CD4-positive, CD25-positive, alpha-beta regulatory T cell (primary cell): Measurements from ENCODE around the gene PRICKLE2. TPM values are rescaled to one million over a fixed set of nuclear protein-coding genes. Genes with fewer than 3 reads are reported as not detected.

Experiments used
- ATAC-seq, 2 donors: fragments of 150-1000 bp; cut with Tn5 transposase; one replicate each; pipeline ENCODE4 v1.10.0; 2021; ENCODE audit warnings: low read depth in 2 of 2, moderate number of reproducible peaks in 2 of 2, moderate library complexity in 1 of 2
- DNase-seq, 3 donors: peaks; one replicate each; pipeline versions ENCODE4 v3.0.0 to v3.0.0-alpha.2; 2012 to 2022; ENCODE audit warnings: mixed read lengths in 1 of 3
- H3K27ac ChIP-seq: one replicate; pipeline ENCODE4 v1.7.0; 2013; ENCODE audit warnings: mild to moderate bottlenecking, low read length; ENCODE audit not compliant: insufficient read depth, poor library complexity, severe bottlenecking
- H3K27me3 ChIP-seq: one replicate; pipeline ENCODE4 v1.7.0; 2013; ENCODE audit warnings: low read length; ENCODE audit not compliant: control insufficient read depth, insufficient read depth
- H3K36me3 ChIP-seq: one replicate; pipeline ENCODE4 v1.7.0; 2013; ENCODE audit warnings: mild to moderate bottlenecking, low read length, moderate library complexity; ENCODE audit not compliant: control insufficient read depth, insufficient read depth
- H3K4me1 ChIP-seq: 2 replicates; pipeline ENCODE4 v1.7.0; 2013; ENCODE audit warnings: mild to moderate bottlenecking, low read length; ENCODE audit not compliant: insufficient read depth, control insufficient read depth, poor library complexity, severe bottlenecking
- H3K4me3 ChIP-seq: one replicate; pipeline ENCODE4 v1.7.0; 2013; ENCODE audit warnings: low read depth, mild to moderate bottlenecking, low read length, moderate library complexity
- H3K9me3 ChIP-seq, 2 experiments: 1 replicate in 1 of 2; 2 replicates in 1 of 2; pipeline ENCODE4 v1.7.0; 2013; ENCODE audit warnings: low read length in 2 of 2, mild to moderate bottlenecking in 1 of 2, moderate library complexity in 1 of 2; ENCODE audit not compliant: control insufficient read depth in 2 of 2
- H3K27ac Mint-ChIP-seq, 3 donors: one replicate each; pipeline ENCODE4 v1.8.0; 2020 to 2022; ENCODE audit warnings: mild to moderate bottlenecking in 3 of 3, mixed read lengths in 3 of 3, moderate library complexity in 2 of 3
- H3K27me3 Mint-ChIP-seq: one replicate; pipeline ENCODE4 v1.8.0; 2022; ENCODE audit warnings: mild to moderate bottlenecking, mixed read lengths
- H3K36me3 Mint-ChIP-seq: one replicate; pipeline ENCODE4 v1.8.0; 2020; ENCODE audit warnings: mixed read lengths
- H3K4me1 Mint-ChIP-seq, 4 donors: one replicate each; pipeline ENCODE4 v1.8.0; 2020 to 2022; ENCODE audit warnings: mixed read lengths in 4 of 4, mild to moderate bottlenecking in 1 of 4
- H3K4me3 Mint-ChIP-seq, 4 donors: one replicate each; pipeline ENCODE4 v1.8.0; 2020 to 2022; ENCODE audit warnings: mild to moderate bottlenecking in 4 of 4, mixed read lengths in 4 of 4, moderate library complexity in 3 of 4
- H3K9me3 Mint-ChIP-seq, 7 donors: one replicate each; pipeline ENCODE4 v1.8.0; 2020 to 2022; ENCODE audit warnings: mixed read lengths in 7 of 7, mild to moderate bottlenecking in 3 of 7, moderate library complexity in 2 of 7
- polyA plus RNA-seq, 4 donors: library from polyadenylated mRNA; unstranded; fragments of 300-500 nt; fragmentation: Illumina TruSeq; gene quantifications; one replicate each; pipeline ENCODE4 v1.2.3, GENCODE V29; 2021
- total RNA-seq: library from RNA; stranded (reverse); gene quantifications from one replicate; pipeline ENCODE4 v1.2.3, GENCODE V29; 2022

The PRICKLE2 gene
- total and polyA plus RNA-seq, 5 donors from 2014 or later = 0.15 TPM; not detected in 4

GRCh38 chr3:64105816-64106215, 119.5 kb downstream of the PRICKLE2 start:
- Histone ChIP-seq H3K4me3 (no peak overlapping the region), H3K27ac (no peak overlapping the region), H3K36me3 (no peaks in the 10 kb centered on the region), H3K27me3 (peaks cover 4% of the 10 kb centered on the region), H3K9me3 (no peaks in the 10 kb centered on the region), H3K4me1 (no peaks in the 10 kb centered on the region)
- Mint-ChIP-seq H3K27ac (no peak overlapping the region), H3K36me3 (no peaks in the 10 kb centered on the region), H3K4me3 (no peak overlapping the region), H3K27me3 (no peaks in the 10 kb centered on the region), H3K4me1 (no peaks in the 10 kb centered on the region), H3K9me3 (no peaks in the 10 kb centered on the region)
- ATAC-seq (no peak), DNase-seq (no peak)

DNA sequence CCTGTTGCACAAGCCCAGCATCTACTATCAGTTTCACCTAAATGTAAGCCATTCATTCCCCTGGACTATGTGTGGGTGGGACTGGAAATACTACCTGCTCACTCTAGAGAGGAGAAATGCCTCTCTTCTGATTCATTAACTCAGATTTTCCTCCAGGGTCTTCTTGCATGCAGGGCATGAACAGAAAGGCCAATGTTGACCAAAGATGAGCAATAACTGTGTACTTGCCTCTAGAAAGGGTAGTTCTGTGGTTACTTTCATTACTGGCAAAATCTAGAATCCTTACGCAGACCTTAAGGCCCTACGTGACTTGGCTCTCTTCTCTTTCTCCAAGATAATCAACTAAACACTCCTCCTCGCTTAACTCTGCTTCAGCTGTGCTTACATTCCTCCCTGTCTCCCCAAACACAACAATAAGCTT, 120.6 kb downstream of the PRICKLE2 start:
- no peak overlapping the region for H3K4me3 ChIP-seq
- ATAC-seq (no peak), DNase-seq (no peak)
- H3K27me3 ChIP-seq = peaks cover 4% of the 10 kb centered on the region
- H3K27ac ChIP-seq = no peak overlapping the region
- H3K36me3 ChIP-seq = no peaks in the 10 kb centered on the region
- H3K9me3 ChIP-seq = no peaks in the 10 kb centered on the region
- H3K9me3 Mint-ChIP-seq = no peaks in the 10 kb centered on the region
- H3K4me1 Mint-ChIP-seq = no peaks in the 10 kb centered on the region
- no peak overlapping the region for H3K4me3 Mint-ChIP-seq
- H3K27me3 Mint-ChIP-seq = no peaks in the 10 kb centered on the region
- H3K36me3 Mint-ChIP-seq = no peaks in the 10 kb centered on the region
- H3K27ac Mint-ChIP-seq = no peak overlapping the region
- H3K4me1 ChIP-seq = no peaks in the 10 kb centered on the region

DNA sequence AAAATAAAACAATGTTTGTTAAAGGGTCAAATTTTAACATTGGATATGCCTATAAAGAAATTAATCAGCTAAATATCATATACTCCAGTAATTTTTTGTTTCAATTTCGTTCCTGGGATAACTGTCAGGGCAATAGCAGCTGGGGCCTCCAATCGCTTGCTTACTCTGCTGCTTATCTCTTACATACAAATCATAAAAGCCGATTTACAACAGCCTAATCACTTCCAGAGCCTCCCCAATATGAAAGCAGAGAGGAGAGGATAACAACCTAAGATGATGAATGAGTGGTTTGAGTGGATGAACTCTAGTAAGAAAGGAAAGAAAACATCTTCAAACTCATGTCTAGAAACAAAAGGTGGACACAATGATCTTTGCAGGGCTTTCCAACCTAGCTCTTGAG, 121.3 kb downstream of the PRICKLE2 start:
- Mint-ChIP-seq H3K4me1 (no peaks in the 10 kb centered on the region), H3K27ac (no peak overlapping the region), H3K27me3 (no peaks in the 10 kb centered on the region), H3K36me3 (no peaks in the 10 kb centered on the region), H3K9me3 (no peaks in the 10 kb centered on the region), H3K4me3 (no peak overlapping the region)
- Histone ChIP-seq H3K4me1 (no peaks in the 10 kb centered on the region), H3K4me3 (no peak overlapping the region), H3K9me3 (no peaks in the 10 kb centered on the region), H3K36me3 (no peaks in the 10 kb centered on the region), H3K27me3 (peaks cover 4% of the 10 kb centered on the region), H3K27ac (no peak overlapping the region)
- DNase-seq (no peak), ATAC-seq (no peak)

DNA sequence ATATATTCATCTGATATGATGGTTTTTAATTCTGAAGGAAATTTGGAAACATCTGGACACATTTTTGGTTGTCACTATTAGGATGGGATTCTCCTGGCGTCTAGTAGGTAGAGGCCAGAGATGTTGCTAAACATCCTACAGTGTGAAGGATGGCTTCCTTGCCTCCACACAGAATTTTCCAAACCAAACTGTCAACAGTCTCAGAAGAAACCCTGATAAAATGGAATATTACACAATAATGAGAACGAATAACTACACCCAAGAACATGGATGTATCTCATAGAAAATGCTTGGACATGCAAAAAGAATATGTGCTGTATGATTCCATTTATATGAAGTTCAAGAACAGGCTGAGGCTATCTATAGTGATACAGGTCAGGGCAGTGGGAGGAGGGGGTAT, 122.1 kb downstream of the PRICKLE2 start:
- no peak overlapping the region for H3K4me3 Mint-ChIP-seq
- ATAC-seq (no peak), DNase-seq (no peak)
- Histone ChIP-seq H3K9me3 (no peaks in the 10 kb centered on the region), H3K27ac (no peak overlapping the region), H3K4me3 (no peak overlapping the region), H3K4me1 (no peaks in the 10 kb centered on the region), H3K27me3 (peaks cover 4% of the 10 kb centered on the region), H3K36me3 (no peaks in the 10 kb centered on the region)
- no peaks in the 10 kb centered on the region for H3K9me3 Mint-ChIP-seq
- H3K4me1 Mint-ChIP-seq = no peaks in the 10 kb centered on the region
- H3K36me3 Mint-ChIP-seq = no peaks in the 10 kb centered on the region
- no peak overlapping the region for H3K27ac Mint-ChIP-seq
- no peaks in the 10 kb centered on the region for H3K27me3 Mint-ChIP-seq

GRCh38 chr3:64102147-64102546, 123.1 kb downstream of the PRICKLE2 start:
- Histone ChIP-seq H3K27me3 (peaks cover 4% of the 10 kb centered on the region), H3K27ac (no peak overlapping the region), H3K36me3 (no peaks in the 10 kb centered on the region), H3K4me3 (no peak overlapping the region), H3K4me1 (no peaks in the 10 kb centered on the region), H3K9me3 (no peaks in the 10 kb centered on the region)
- Mint-ChIP-seq H3K4me1 (no peaks in the 10 kb centered on the region), H3K4me3 (no peak overlapping the region), H3K36me3 (no peaks in the 10 kb centered on the region), H3K9me3 (peaks cover 0 to 2% (median 0%) of the 10 kb centered on the region in 7 donors), H3K27me3 (no peaks in the 10 kb centered on the region), H3K27ac (no peak overlapping the region)
- no peak for ATAC-seq
- DNase-seq = no peak

GRCh38 chr3:64099316-64099715, 126.0 kb downstream of the PRICKLE2 start:
- no peaks in the 10 kb centered on the region for H3K4me1 ChIP-seq
- Mint-ChIP-seq H3K27me3 (no peaks in the 10 kb centered on the region), H3K4me3 (no peak overlapping the region), H3K4me1 (no peaks in the 10 kb centered on the region), H3K36me3 (no peaks in the 10 kb centered on the region), H3K27ac (no peak overlapping the region), H3K9me3 (peaks cover 0 to 2% (median 0%) of the 10 kb centered on the region in 7 donors)
- H3K9me3 ChIP-seq = no peaks in the 10 kb centered on the region
- no peak overlapping the region for H3K27ac ChIP-seq
- no peaks in the 10 kb centered on the region for H3K36me3 ChIP-seq
- ATAC-seq = no peak
- peaks cover 7% of the 10 kb centered on the region for H3K27me3 ChIP-seq
- no peak for DNase-seq
- no peak overlapping the region for H3K4me3 ChIP-seq

DNA sequence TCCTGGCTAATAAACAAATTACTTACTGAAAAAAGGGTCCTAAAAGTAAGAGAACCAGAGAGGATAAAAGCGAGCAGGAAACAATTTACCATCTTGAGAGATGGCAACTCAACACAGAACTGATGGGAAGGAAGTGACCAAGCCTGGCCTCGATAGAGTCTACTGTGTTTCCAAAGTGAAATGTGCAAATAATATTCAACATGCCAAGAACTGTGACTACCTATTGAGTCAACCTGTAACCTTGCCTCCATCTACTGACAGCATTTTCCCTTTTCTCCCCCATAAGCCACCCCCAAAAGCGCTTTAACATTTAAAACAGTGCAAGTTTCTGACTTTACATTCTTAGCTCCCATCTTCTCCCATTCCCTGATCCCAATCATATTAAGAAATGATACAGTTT, 126.6 kb downstream of the PRICKLE2 start:
- H3K4me1 Mint-ChIP-seq = no peaks in the 10 kb centered on the region
- H3K27ac Mint-ChIP-seq = no peak overlapping the region
- ATAC-seq (no peak), DNase-seq (no peak)
- Histone ChIP-seq H3K36me3 (no peaks in the 10 kb centered on the region), H3K27me3 (peaks cover 7% of the 10 kb centered on the region), H3K4me3 (no peak overlapping the region), H3K27ac (no peak overlapping the region), H3K9me3 (no peaks in the 10 kb centered on the region), H3K4me1 (no peaks in the 10 kb centered on the region)
- H3K27me3 Mint-ChIP-seq = no peaks in the 10 kb centered on the region
- H3K9me3 Mint-ChIP-seq = peaks cover 0 to 2% (median 0%) of the 10 kb centered on the region in 7 donors
- no peaks in the 10 kb centered on the region for H3K36me3 Mint-ChIP-seq
- no peak overlapping the region for H3K4me3 Mint-ChIP-seq

- Mint-ChIP-seq H3K36me3 (no peaks in the 10 kb centered on the region), H3K9me3 (peaks cover 0 to 2% (median 0%) of the 10 kb centered on the region in 7 donors), H3K4me1 (no peaks in the 10 kb centered on the region), H3K27me3 (no peaks in the 10 kb centered on the region), H3K27ac (no peak overlapping the region), H3K4me3 (no peak overlapping the region)
- no peak for ATAC-seq
- Histone ChIP-seq H3K9me3 (no peaks in the 10 kb centered on the region), H3K27ac (no peak overlapping the region), H3K4me1 (no peaks in the 10 kb centered on the region), H3K36me3 (no peaks in the 10 kb centered on the region), H3K27me3 (peaks cover 7% of the 10 kb centered on the region), H3K4me3 (no peak overlapping the region)
- no peak for DNase-seq
Observed at GRCh38 chr3:64097920-64098319, 127.3 kb downstream of the PRICKLE2 start.
